Measurements from ENCODE around the gene CREB3L4.

CREB3L4 gene

DNA sequence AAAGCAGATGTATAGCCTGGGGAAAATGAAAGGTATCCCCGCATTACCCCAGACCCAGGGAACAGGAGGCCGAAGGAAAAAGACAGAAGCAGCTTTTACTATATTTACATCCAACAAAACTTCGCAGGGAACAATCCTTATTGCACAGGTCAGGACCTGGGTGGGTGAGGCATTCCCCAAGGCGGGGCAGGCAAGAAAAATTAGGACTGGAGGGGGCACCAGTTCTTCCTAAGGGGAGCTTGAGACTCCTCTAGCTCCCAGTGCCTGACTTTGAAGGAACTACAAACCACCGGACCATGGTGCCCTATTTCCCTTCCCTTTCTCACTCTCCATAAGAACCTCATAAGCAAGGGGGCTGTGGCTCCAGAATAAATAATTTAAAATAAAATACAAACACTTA lies 38.3 kb upstream of the CREB3L4 start:
- Histone ChIP-seq H3K36me3 (ENCODE audit: control insufficient read depth, insufficient read depth, low read length) (peaks cover 35% of the 10 kb centered on the region), H3K9ac (ENCODE audit: low read depth, low read length) (no peak overlapping the region), H3K9me3 (ENCODE audit: control insufficient read depth, insufficient read depth, low read length) (no peaks in the 10 kb centered on the region), H3K27me3 (ENCODE audit: control insufficient read depth, insufficient read depth, low read length) (no peaks in the 10 kb centered on the region), H3K4me1 (ENCODE audit: control insufficient read depth, insufficient read depth, low read length) (no peaks in the 10 kb centered on the region), H3K4me3 (ENCODE audit: low read depth, low read length) (no peak overlapping the region)

DNA sequence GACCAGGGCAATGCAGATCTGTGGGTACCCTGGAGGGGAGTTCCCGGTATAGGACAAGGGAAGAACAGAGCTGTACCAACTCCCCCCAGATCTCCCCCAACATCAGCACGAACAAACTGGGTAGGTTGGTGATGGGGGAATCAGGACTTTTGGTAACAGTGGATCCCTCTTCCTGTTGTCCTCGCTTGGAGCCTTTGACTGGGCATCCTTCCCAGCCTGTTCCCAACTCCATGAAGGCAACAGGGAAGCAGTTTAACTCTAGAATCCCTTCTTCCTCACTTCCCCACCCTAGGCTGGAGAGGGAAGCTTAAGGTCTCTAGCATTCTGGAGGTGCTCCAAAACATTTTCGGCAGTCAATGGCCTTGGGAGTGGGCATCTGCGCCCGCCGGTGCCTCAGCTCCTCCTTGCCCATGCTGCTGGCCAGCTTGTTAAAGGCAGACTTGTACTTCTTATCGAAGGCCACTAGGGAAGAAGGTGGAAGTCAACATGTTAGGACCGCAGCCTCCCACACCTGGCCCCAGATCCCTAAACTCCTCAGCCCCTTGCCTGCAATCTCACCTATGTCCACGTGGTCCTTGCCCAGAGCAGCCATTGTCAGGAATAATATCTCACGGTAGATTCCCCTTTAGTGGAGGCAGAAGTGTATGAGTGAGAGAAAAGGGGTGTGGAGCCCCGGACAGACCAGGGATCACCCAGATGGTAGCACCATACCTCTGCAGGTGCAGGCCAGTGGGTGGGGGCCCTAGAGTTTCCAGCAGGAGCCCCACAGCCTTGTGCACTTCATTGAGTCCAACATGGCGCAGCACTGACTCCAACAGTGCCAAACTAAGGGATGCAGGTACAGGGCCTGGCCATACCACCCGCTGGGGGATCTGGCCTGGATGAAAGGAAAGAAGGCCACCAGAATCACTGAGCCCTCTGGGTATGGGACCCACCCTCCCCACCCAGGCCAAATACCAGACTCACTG lies 37.4 kb upstream of the CREB3L4 start:
- peaks cover 42% of the 10 kb centered on the region for H3K36me3 ChIP-seq (ENCODE audit: control insufficient read depth, insufficient read depth, low read length)
- no peaks in the 10 kb centered on the region for H3K9me3 ChIP-seq (ENCODE audit: control insufficient read depth, insufficient read depth, low read length)

DNA sequence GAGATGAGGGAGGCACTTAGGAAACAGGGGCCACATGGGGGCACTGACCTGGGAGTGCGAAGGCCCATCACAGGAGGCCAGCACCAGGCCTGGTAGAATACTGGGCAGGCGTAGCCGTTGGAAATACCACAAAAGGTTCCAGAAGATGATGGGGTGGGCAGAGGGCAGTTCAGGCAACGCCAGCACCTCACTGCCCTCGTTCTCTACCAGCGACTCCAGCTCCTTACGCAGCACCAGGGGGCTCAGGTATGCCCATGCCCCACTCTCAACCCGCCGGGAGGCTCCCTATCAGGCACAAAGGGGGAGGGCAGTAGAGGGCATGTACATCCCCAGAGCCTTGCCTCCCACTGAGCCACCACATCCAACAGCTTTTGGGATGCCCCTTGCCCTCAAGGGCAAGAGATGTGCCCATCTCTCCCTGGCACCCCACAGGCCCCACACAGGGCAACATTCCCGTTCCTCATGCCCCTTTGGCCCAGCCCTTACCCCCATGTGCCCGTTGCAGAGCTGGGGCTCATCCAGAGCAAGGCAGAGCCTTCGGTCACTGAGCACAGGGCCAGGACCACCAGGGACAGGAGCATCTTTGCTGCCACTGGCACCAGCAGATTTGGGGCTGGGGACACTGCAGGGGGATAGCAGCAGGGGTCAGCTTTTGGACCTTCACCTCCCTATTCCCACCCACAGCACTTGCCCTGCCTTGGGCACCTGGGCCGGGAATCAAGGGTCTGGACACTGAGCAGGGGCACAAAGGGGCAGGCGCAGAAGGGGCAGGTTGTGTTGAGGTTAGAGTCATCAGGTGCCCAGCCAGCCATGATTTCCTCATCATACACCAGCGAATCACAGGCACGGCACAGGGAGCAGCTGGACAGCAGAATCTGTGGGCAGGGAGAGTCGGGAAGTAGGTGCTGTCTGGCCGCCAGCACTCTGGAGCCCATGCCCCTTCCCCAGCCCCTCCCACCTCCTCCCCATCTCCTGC lies 35.3 kb upstream of the CREB3L4 start:
- no peak overlapping the region for H3K4me3 ChIP-seq (ENCODE audit: low read depth, low read length)
- no peak overlapping the region for H3K9ac ChIP-seq (ENCODE audit: low read depth, low read length)
- H3K9me3 ChIP-seq (ENCODE audit: control insufficient read depth, insufficient read depth, low read length) = no peaks in the 10 kb centered on the region
- H3K27me3 ChIP-seq (ENCODE audit: control insufficient read depth, insufficient read depth, low read length) = no peaks in the 10 kb centered on the region
- peaks cover 61% of the 10 kb centered on the region for H3K36me3 ChIP-seq (ENCODE audit: control insufficient read depth, insufficient read depth, low read length)
- H3K4me1 ChIP-seq (ENCODE audit: control insufficient read depth, insufficient read depth, low read length) = no peaks in the 10 kb centered on the region

More for the DNA sequence above, 37.4 kb upstream of the CREB3L4 start:
- no peaks in the 10 kb centered on the region for H3K27me3 ChIP-seq (ENCODE audit: control insufficient read depth, insufficient read depth, low read length)
- no peaks in the 10 kb centered on the region for H3K4me1 ChIP-seq (ENCODE audit: control insufficient read depth, insufficient read depth, low read length)
- H3K9ac ChIP-seq (ENCODE audit: low read depth, low read length) = no peak overlapping the region
- H3K4me3 ChIP-seq (ENCODE audit: low read depth, low read length) = no peak overlapping the region

DNA sequence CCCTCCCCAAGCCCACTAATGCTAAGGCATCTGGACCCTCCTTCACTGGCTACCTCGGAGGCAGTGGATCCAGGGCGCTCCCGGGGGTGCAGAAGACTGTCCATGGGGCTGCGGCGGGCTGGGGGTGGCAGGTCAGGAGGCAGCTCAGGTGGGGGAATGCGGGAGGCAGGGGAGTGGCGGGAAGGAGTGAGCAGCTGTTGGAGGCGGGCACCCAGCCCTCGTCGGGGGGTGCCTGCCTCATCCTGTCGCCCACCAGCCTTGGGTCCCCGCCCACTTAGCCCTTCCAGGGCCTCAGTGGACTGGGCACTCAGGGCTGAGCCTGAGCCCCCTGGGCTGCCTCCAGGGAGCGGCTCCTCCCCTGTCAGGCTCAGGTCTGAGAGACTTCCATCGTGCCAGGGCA lies 34.3 kb upstream of the CREB3L4 start:
- Histone ChIP-seq H3K4me1 (ENCODE audit: control insufficient read depth, insufficient read depth, low read length) (no peaks in the 10 kb centered on the region), H3K9me3 (ENCODE audit: control insufficient read depth, insufficient read depth, low read length) (no peaks in the 10 kb centered on the region), H3K27me3 (ENCODE audit: control insufficient read depth, insufficient read depth, low read length) (no peaks in the 10 kb centered on the region), H3K9ac (ENCODE audit: low read depth, low read length) (no peak overlapping the region), H3K4me3 (ENCODE audit: low read depth, low read length) (no peak overlapping the region), H3K36me3 (ENCODE audit: control insufficient read depth, insufficient read depth, low read length) (peaks cover 66% of the 10 kb centered on the region)

DNA sequence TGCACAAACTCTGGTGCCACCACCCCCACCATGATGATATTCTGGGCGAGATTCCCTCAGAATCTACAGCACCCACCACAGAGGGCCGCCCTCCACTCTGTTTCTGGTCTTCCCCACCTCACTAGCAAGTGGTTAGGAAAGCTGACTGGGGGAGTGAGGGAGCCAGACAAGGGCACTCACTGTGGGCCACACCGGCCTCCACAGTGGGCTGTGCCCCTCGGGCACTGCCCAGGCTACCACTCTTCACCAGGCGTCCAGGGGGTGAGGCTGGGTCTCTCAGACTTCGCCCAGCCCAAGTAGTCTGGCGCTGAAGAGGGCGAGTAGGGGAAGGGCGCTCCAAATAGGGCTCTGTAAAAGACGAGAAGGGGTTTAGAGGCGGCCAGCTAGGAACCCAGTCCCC lies 33.7 kb upstream of the CREB3L4 start:
- H3K9me3 ChIP-seq (ENCODE audit: control insufficient read depth, insufficient read depth, low read length) = no peaks in the 10 kb centered on the region
- H3K27me3 ChIP-seq (ENCODE audit: control insufficient read depth, insufficient read depth, low read length) = no peaks in the 10 kb centered on the region
- no peak overlapping the region for H3K9ac ChIP-seq (ENCODE audit: low read depth, low read length)
- peaks cover 66% of the 10 kb centered on the region for H3K36me3 ChIP-seq (ENCODE audit: control insufficient read depth, insufficient read depth, low read length)
- H3K4me3 ChIP-seq (ENCODE audit: low read depth, low read length) = no peak overlapping the region
- no peaks in the 10 kb centered on the region for H3K4me1 ChIP-seq (ENCODE audit: control insufficient read depth, insufficient read depth, low read length)

DNA sequence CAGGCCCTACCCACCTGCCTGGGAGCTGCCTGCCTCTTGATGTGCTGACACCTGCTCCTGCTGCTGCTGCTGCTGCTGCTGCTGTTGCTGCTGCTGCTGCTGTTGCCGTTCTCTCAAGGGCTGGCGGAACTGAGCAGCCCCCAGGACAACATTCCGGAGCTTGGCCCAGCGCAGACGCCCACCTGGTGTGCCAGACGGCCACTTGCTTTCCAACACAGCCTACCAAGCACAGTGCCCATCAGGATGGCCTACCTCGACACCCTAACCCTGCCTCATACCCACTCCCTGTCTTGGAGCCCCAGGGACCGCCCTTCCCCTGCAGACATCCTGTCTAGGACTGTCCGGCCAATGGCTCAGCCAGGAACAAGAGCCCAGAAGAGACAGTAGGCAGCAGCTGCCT lies 33.0 kb upstream of the CREB3L4 start:
- H3K9ac ChIP-seq (ENCODE audit: low read depth, low read length) = no peak overlapping the region
- H3K4me3 ChIP-seq (ENCODE audit: low read depth, low read length) = no peak overlapping the region
- H3K36me3 ChIP-seq (ENCODE audit: control insufficient read depth, insufficient read depth, low read length) = peaks cover 69% of the 10 kb centered on the region
- no peaks in the 10 kb centered on the region for H3K27me3 ChIP-seq (ENCODE audit: control insufficient read depth, insufficient read depth, low read length)
- H3K4me1 ChIP-seq (ENCODE audit: control insufficient read depth, insufficient read depth, low read length) = no peaks in the 10 kb centered on the region
- H3K9me3 ChIP-seq (ENCODE audit: control insufficient read depth, insufficient read depth, low read length) = no peaks in the 10 kb centered on the region

DNA sequence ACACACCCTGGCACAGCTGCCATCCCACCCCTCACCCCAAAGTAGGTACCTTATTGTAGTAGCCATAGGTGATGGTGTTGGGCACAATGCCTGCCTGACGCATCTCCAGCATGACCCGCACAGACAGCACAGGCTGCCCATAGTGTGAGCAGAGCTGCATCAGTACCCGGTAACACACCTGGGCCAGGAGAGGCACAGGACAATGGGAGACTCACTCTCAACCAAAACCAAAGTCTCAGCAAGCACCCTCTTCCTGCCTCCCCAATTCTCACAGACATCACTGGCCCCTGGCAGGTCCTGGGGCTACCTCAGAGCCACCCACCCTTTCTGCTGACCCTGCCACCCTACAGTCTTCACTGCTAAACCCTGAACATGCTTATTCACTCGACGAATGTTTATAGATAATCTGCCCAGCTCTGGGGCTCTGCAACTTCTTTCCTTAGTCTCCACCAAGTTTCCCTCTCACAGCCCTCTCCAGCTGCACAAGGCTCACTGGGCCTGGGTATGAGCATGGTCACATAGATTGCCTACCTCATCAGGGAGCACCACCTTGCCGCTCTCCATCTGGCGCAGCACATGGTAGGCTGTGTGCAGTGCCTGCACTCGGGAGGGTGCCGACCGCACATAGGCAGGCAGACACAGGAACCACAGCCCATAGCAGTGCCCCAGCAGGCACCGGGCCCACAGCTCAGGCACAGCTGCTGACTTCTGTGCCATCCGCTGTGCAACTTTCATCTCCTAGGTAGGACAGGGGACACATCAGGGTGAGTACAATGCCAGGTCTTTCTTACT lies 31.5 kb upstream of the CREB3L4 start:
- peaks cover 72% of the 10 kb centered on the region for H3K36me3 ChIP-seq (ENCODE audit: control insufficient read depth, insufficient read depth, low read length)
- no peak overlapping the region for H3K9ac ChIP-seq (ENCODE audit: low read depth, low read length)
- no peaks in the 10 kb centered on the region for H3K27me3 ChIP-seq (ENCODE audit: control insufficient read depth, insufficient read depth, low read length)

DNA sequence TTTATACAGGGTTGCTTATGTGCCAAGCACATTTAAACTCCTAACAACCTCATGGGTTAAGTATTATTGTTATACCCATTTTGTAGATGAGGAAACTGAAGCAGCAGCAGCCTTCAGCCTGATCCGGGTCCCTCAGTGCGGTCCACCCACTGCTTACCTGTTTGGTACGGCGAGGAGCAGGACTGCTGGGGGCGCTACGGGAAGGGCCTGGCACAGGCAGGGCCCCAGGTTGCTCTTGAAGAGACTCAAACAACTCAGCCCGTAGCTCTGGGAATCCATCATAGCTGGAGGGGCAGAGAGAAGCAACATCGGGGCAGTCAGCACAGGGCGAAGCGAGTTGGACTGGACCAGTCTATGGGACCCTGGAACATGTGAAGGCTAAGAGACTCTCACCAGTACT lies 30.4 kb upstream of the CREB3L4 start:
- Histone ChIP-seq H3K27me3 (ENCODE audit: control insufficient read depth, insufficient read depth, low read length) (no peaks in the 10 kb centered on the region), H3K9ac (ENCODE audit: low read depth, low read length) (no peak overlapping the region), H3K9me3 (ENCODE audit: control insufficient read depth, insufficient read depth, low read length) (no peaks in the 10 kb centered on the region), H3K36me3 (ENCODE audit: control insufficient read depth, insufficient read depth, low read length) (peaks cover 69% of the 10 kb centered on the region), H3K4me1 (ENCODE audit: control insufficient read depth, insufficient read depth, low read length) (no peaks in the 10 kb centered on the region), H3K4me3 (ENCODE audit: low read depth, low read length) (no peak overlapping the region)

More for the DNA sequence above, 31.5 kb upstream of the CREB3L4 start:
- H3K9me3 ChIP-seq (ENCODE audit: control insufficient read depth, insufficient read depth, low read length) = no peaks in the 10 kb centered on the region
- H3K4me1 ChIP-seq (ENCODE audit: control insufficient read depth, insufficient read depth, low read length) = no peaks in the 10 kb centered on the region
- no peak overlapping the region for H3K4me3 ChIP-seq (ENCODE audit: low read depth, low read length)

DNA sequence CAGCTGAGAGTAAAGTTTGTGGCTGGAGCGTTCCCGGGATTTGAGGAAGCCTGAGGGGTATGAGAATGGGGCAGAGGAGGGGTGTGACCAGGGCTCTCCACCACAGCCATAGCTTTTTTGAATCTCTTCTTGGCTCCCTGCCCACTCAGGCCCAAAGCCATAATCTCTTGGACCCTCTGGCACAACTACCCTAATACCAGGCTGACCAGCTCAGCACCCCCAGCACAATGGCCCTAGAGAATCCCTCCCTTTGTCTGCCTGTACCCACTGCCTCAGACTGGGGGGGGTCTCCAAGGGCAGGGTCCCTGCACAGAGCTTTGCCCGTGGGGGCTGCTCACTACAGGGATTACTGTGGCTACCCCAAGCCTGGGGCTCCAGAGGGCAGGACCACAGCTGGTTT lies 28.7 kb upstream of the CREB3L4 start:
- Histone ChIP-seq H3K4me3 (ENCODE audit: low read depth, low read length) (no peak overlapping the region), H3K9me3 (ENCODE audit: control insufficient read depth, insufficient read depth, low read length) (no peaks in the 10 kb centered on the region), H3K9ac (ENCODE audit: low read depth, low read length) (no peak overlapping the region), H3K27me3 (ENCODE audit: control insufficient read depth, insufficient read depth, low read length) (no peaks in the 10 kb centered on the region), H3K4me1 (ENCODE audit: control insufficient read depth, insufficient read depth, low read length) (no peaks in the 10 kb centered on the region), H3K36me3 (ENCODE audit: control insufficient read depth, insufficient read depth, low read length) (peaks cover 57% of the 10 kb centered on the region)

DNA sequence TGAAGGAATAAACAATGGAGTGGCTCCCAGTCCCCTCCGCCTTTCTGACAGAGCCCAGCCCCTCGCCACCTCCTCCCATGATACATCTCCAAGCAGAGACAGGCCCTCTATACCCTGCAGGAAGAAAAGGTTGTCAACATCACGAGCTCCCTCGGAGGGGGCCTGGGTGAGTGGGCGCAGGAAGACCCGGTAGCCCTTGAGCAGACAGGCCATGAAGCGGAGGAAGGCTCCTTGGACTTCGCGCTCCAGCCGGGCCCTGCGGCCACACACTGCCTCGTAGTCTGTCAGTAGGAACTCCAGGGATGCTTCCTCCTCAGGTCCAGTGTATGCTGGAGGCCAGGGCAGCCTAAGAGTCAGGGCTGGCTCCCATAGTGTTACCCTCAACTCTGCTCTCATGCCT lies 28.2 kb upstream of the CREB3L4 start:
- Histone ChIP-seq H3K4me3 (ENCODE audit: low read depth, low read length) (no peak overlapping the region), H3K9me3 (ENCODE audit: control insufficient read depth, insufficient read depth, low read length) (no peaks in the 10 kb centered on the region), H3K27me3 (ENCODE audit: control insufficient read depth, insufficient read depth, low read length) (no peaks in the 10 kb centered on the region), H3K9ac (ENCODE audit: low read depth, low read length) (no peak overlapping the region), H3K36me3 (ENCODE audit: control insufficient read depth, insufficient read depth, low read length) (peaks cover 54% of the 10 kb centered on the region), H3K4me1 (ENCODE audit: control insufficient read depth, insufficient read depth, low read length) (no peaks in the 10 kb centered on the region)

DNA sequence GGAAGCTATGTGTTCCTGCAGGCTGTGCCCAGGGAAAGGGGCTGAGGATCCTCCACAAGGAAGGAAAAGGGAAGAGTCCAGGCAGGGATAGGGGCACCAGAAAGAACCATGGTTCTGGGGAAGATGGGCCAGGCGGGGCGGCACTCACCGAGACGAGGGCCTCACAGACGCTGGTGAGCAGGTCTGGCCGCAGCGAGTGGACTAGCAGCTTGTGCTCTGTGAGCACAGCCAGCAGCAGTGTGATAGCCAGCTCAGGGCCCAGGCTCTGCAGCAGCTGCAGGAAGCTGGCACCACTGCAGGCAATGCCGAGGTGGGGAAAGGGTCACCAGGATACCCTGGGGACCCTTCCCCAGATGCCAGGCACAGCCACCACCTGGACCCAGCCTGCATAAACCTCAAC lies 26.9 kb upstream of the CREB3L4 start:
- Histone ChIP-seq H3K36me3 (ENCODE audit: control insufficient read depth, insufficient read depth, low read length) (peaks cover 45% of the 10 kb centered on the region), H3K27me3 (ENCODE audit: control insufficient read depth, insufficient read depth, low read length) (no peaks in the 10 kb centered on the region)

More for the DNA sequence above, 26.9 kb upstream of the CREB3L4 start:
- Histone ChIP-seq H3K4me3 (ENCODE audit: low read depth, low read length) (no peak overlapping the region), H3K4me1 (ENCODE audit: control insufficient read depth, insufficient read depth, low read length) (peaks cover 4% of the 10 kb centered on the region), H3K9me3 (ENCODE audit: control insufficient read depth, insufficient read depth, low read length) (no peaks in the 10 kb centered on the region), H3K9ac (ENCODE audit: low read depth, low read length) (no peak overlapping the region)

Measured in iPS-15b (cell line).